ENCODE measurements around the gene SDR42E2. TPM values are rescaled to one million over a fixed set of nuclear protein-coding genes. Genes with fewer than 3 reads are reported as not detected.

SDR42E2 gene
- not detected for total RNA-seq

GRCh38 chr16:22161999-22162655 is at the start of gene SDR42E2:
Gene SDR42E2, plus strand, starts transcription at chr16:22162506. Its CDS starts 3,077 bp downstream, at chr16:22165583.
- ATAC-seq: no peak

GRCh38 chr16:22116095-22116700 is 46.1 kb upstream of the SDR42E2 start:
- in situ Hi-C loops (cut with MboI; ENCODE audit: low sequenced_read_pairs in 4 of 4): no loop called here
- H3K27ac ChIP-seq: no peak overlapping the region
- H3K4me3 ChIP-seq: no peak overlapping the region
- no peaks in the 10 kb centered on the region for H3K27me3 ChIP-seq
- ATAC-seq (no peak), DNase-seq (no peak)
- TF ChIP-seq CTCF (IDR thresholded peaks at IDR 0.05 in 4 of 5, conservative IDR thresholded peaks at IDR 0.05 in 1 of 5): no peak
- no peak for TF ChIP-seq POLR2A (IDR thresholded peaks at IDR 0.05)
- intact Hi-C loops (cut with DNase I; ENCODE audit: low total_unique reads): no loop called here
- no peaks in the 10 kb centered on the region for H3K36me3 ChIP-seq
- H3K9me3 ChIP-seq: no peaks in the 10 kb centered on the region
- peaks cover 0 to 3% of the 10 kb centered on the region in 2 donors for H3K4me1 ChIP-seq

More at GRCh38 chr16:22161999-22162655, at the start of gene SDR42E2:
- Histone ChIP-seq H3K27me3 (peaks cover 14 to 21% (median 15%) of the 10 kb centered on the region in 3 donors), H3K4me1 (no peaks in the 10 kb centered on the region), H3K4me3 (peak within 1 kb of the TSS in 1 of 4 donors; percentile 21), H3K9me3 (no peaks in the 10 kb centered on the region), H3K27ac (no peak within 1 kb of the TSS), H3K36me3 (no peaks in the 10 kb centered on the region)
- in situ Hi-C loops (cut with MboI; ENCODE audit: low sequenced_read_pairs in 4 of 4): no loop called here
- intact Hi-C loops (cut with DNase I; ENCODE audit: low total_unique reads): no loop called here
- no peak for DNase-seq
- no peak for TF ChIP-seq POLR2A (IDR thresholded peaks at IDR 0.05)
- no peak for TF ChIP-seq CTCF (IDR thresholded peaks at IDR 0.05 in 4 of 5, conservative IDR thresholded peaks at IDR 0.05 in 1 of 5)

- no peaks in the 10 kb centered on the region for H3K36me3 ChIP-seq
- in situ Hi-C loops (cut with MboI; ENCODE audit: low sequenced_read_pairs in 4 of 4): no loop called here
Observed at GRCh38 chr16:22117609-22118008, 44.7 kb upstream of the SDR42E2 start.

GRCh38 chr16:22120440-22120839 is 41.9 kb upstream of the SDR42E2 start:
- intact Hi-C loops (cut with DNase I; ENCODE audit: low total_unique reads): no loop called here
- H3K4me3 ChIP-seq: no peak overlapping the region
- no peaks in the 10 kb centered on the region for H3K9me3 ChIP-seq
- in situ Hi-C loops (cut with MboI; ENCODE audit: low sequenced_read_pairs in 4 of 4): no loop called here
- no peak overlapping the region for H3K27ac ChIP-seq
- ATAC-seq (no peak), DNase-seq (no peak)
- H3K4me1 ChIP-seq: peaks cover 0 to 3% of the 10 kb centered on the region in 2 donors
- H3K36me3 ChIP-seq: no peaks in the 10 kb centered on the region
- H3K27me3 ChIP-seq: no peaks in the 10 kb centered on the region
- TF ChIP-seq CTCF (IDR thresholded peaks at IDR 0.05 in 4 of 5, conservative IDR thresholded peaks at IDR 0.05 in 1 of 5) (no peak), POLR2A (IDR thresholded peaks at IDR 0.05) (no peak)

More at GRCh38 chr16:22117609-22118008, 44.7 kb upstream of the SDR42E2 start:
- DNase-seq (no peak), ATAC-seq (no peak)
- no peak overlapping the region for H3K27ac ChIP-seq
- no peak overlapping the region for H3K4me3 ChIP-seq
- H3K27me3 ChIP-seq: no peaks in the 10 kb centered on the region
- peaks cover 0 to 3% of the 10 kb centered on the region in 2 donors for H3K4me1 ChIP-seq
- H3K9me3 ChIP-seq: no peaks in the 10 kb centered on the region
- intact Hi-C loops (cut with DNase I; ENCODE audit: low total_unique reads): no loop called here
- TF ChIP-seq POLR2A (IDR thresholded peaks at IDR 0.05) (no peak), CTCF (IDR thresholded peaks at IDR 0.05 in 4 of 5, conservative IDR thresholded peaks at IDR 0.05 in 1 of 5) (no peak)
